Chondrocyte (in vitro differentiated cells): ENCODE data around the gene NAPSA. TPM values are rescaled to one million over a fixed set of nuclear protein-coding genes. Genes with fewer than 3 reads are reported as not detected.
"Not testable (repeated sequence)": the region's sequence is repeated elsewhere in the genome, so short reads cannot be mapped to it uniquely, and the experiment has no call there.

Experiments used
- DNase-seq: peaks from one replicate; pipeline ENCODE4 v3.0.0; 2021; ENCODE audit warnings: mixed read lengths, low spot score
- H3K27ac Mint-ChIP-seq: one replicate; pipeline ENCODE4 v1.8.0; 2021; ENCODE audit warnings: mild to moderate bottlenecking, moderate library complexity, mixed read lengths; ENCODE audit not compliant: unreplicated experiment
- H3K27me3 Mint-ChIP-seq: 2 replicates; pipeline ENCODE4 v1.8.0; 2021; ENCODE audit warnings: low read depth, mixed read lengths
- H3K36me3 Mint-ChIP-seq: 2 replicates; pipeline ENCODE4 v1.8.0; 2021; ENCODE audit warnings: low read depth, mixed read lengths
- H3K4me1 Mint-ChIP-seq: 2 replicates; pipeline ENCODE4 v1.8.0; 2021; ENCODE audit warnings: low read depth, mild to moderate bottlenecking, mixed read lengths
- H3K4me3 Mint-ChIP-seq: one replicate; pipeline ENCODE4 v1.8.0; 2021; ENCODE audit warnings: mild to moderate bottlenecking, moderate library complexity, mixed read lengths; ENCODE audit not compliant: unreplicated experiment
- H3K9me3 Mint-ChIP-seq: 2 replicates; pipeline ENCODE4 v1.8.0; 2021; ENCODE audit warnings: low read depth, mixed read lengths
- CTCF ChIP-seq: fragments of 200-600 bp; sonication (generic); IDR thresholded peaks from 2 replicates; pipeline ENCODE4 v1.5.0; 2021; ENCODE audit warnings: antibody characterized with exemption, mild to moderate bottlenecking, moderate library complexity
- total RNA-seq: library from RNA; stranded (reverse); gene quantifications from 3 replicates; pipeline ENCODE4 v1.2.1, GENCODE V29; 2021

NAPSA gene
- total RNA-seq, 1 donor from 2014 or later: 0.55 TPM

DNA sequence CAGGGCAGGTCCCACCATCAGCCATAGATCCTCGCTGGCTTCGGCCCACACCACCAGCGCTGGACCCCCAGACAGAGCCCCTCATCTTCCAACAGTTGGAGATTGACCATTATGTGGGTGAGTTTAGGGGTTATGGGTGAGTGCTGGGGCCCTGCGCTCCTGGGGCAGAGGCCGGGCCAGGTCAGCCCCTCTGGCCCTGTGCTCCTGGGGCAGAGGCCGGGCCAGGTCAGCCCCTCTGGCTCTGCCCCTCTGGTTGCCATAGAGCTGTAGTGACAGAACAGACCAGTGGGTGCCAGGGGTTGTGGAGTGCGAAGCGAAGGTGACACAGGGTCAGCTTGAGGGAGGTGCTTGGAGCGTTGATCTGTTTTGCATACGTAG is 33.9 kb upstream of the NAPSA start:
- Mint-ChIP-seq H3K9me3 (no peaks in the 10 kb centered on the region), H3K27me3 (no peaks in the 10 kb centered on the region), H3K36me3 (peaks cover 2% of the 10 kb centered on the region), H3K4me1 (no peaks in the 10 kb centered on the region), H3K27ac (no peak overlapping the region), H3K4me3 (no peak overlapping the region)
- peak; percentile 72 for DNase-seq
- no peak for TF ChIP-seq CTCF

GRCh38 chr19:50398675-50399367 is 33.4 kb upstream of the NAPSA start:
- Mint-ChIP-seq H3K36me3 (peaks cover 2% of the 10 kb centered on the region), H3K27me3 (no peaks in the 10 kb centered on the region), H3K27ac (no peak overlapping the region), H3K4me3 (no peak overlapping the region), H3K4me1 (no peaks in the 10 kb centered on the region), H3K9me3 (no peaks in the 10 kb centered on the region)
- DNase-seq: no peak
- no peak for TF ChIP-seq CTCF

GRCh38 chr19:50394017-50394416 is 28.6 kb upstream of the NAPSA start:
- no peaks in the 10 kb centered on the region for H3K4me1 Mint-ChIP-seq
- no peak for DNase-seq

GRCh38 chr19:50393589-50393988 is 28.1 kb upstream of the NAPSA start:
- Mint-ChIP-seq H3K27me3 (no peaks in the 10 kb centered on the region), H3K4me3 (no peak overlapping the region), H3K4me1 (no peaks in the 10 kb centered on the region), H3K36me3 (no peaks in the 10 kb centered on the region), H3K9me3 (no peaks in the 10 kb centered on the region), H3K27ac (no peak overlapping the region)
- TF ChIP-seq CTCF: no peak
- DNase-seq: no peak

More at GRCh38 chr19:50394017-50394416, 28.6 kb upstream of the NAPSA start:
- no peak overlapping the region for H3K27ac Mint-ChIP-seq
- no peaks in the 10 kb centered on the region for H3K27me3 Mint-ChIP-seq
- H3K9me3 Mint-ChIP-seq: no peaks in the 10 kb centered on the region
- no peak overlapping the region for H3K4me3 Mint-ChIP-seq
- no peak for TF ChIP-seq CTCF
- no peaks in the 10 kb centered on the region for H3K36me3 Mint-ChIP-seq

DNA sequence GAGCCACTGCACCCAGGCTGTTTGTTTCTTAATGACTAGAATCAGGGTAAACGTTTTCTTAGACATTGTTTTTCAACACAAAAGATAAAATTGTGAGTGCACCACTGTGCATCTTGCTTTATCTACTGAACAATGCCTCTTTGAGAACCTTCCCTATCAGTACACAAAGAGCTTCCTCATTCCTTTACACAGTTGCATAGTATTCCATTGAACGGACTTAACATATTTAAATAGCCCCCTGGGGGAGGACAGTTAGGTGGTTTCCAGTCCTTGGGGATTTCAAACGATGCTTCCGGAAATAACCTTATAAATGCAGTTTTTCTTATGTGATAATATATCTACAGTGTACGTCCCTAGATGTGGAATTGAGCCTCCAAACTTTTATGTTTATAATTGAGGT is 27.3 kb upstream of the NAPSA start:
- H3K36me3 Mint-ChIP-seq: no peaks in the 10 kb centered on the region
- H3K9me3 Mint-ChIP-seq: no peaks in the 10 kb centered on the region
- H3K4me1 Mint-ChIP-seq: no peaks in the 10 kb centered on the region
- no peak overlapping the region for H3K27ac Mint-ChIP-seq
- DNase-seq: no peak
- no peak for TF ChIP-seq CTCF
- H3K27me3 Mint-ChIP-seq: no peaks in the 10 kb centered on the region
- no peak overlapping the region for H3K4me3 Mint-ChIP-seq

DNA sequence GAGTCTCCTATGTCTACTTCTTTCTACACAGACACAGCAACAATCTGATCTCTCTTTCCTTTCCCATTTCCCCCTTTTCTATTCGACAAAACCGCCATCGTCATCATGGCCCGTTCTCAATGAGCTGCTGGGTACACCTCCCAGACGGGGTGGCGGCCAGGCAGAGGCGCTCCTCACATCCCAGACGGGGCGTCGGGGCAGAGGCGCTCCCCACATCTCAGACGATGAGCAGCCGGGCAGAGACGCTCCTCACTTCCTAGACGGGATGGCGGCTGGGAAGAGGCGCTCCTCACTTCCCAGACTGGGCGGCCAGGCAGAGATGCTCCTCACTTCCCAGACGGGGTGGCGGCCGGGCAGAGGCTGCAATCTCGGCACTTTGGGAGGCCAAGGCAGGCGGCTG is 25.5 kb upstream of the NAPSA start:
- not testable (repeated sequence) for H3K36me3 Mint-ChIP-seq, H3K4me3 Mint-ChIP-seq, H3K9me3 Mint-ChIP-seq, DNase-seq, H3K4me1 Mint-ChIP-seq, H3K27ac Mint-ChIP-seq, H3K27me3 Mint-ChIP-seq

GRCh38 chr19:50390295-50390694 is 24.9 kb upstream of the NAPSA start:
- H3K36me3 Mint-ChIP-seq, H3K9me3 Mint-ChIP-seq, H3K4me1 Mint-ChIP-seq, H3K4me3 Mint-ChIP-seq, H3K27ac Mint-ChIP-seq, DNase-seq, H3K27me3 Mint-ChIP-seq: not testable (repeated sequence)
